ENCODE measurements around the gene ELAVL1. TPM values are rescaled to one million over a fixed set of nuclear protein-coding genes. Genes with fewer than 3 reads are reported as not detected.

The ELAVL1 gene
- polyA plus RNA-seq, 1 donor: 58.2 TPM

DNA sequence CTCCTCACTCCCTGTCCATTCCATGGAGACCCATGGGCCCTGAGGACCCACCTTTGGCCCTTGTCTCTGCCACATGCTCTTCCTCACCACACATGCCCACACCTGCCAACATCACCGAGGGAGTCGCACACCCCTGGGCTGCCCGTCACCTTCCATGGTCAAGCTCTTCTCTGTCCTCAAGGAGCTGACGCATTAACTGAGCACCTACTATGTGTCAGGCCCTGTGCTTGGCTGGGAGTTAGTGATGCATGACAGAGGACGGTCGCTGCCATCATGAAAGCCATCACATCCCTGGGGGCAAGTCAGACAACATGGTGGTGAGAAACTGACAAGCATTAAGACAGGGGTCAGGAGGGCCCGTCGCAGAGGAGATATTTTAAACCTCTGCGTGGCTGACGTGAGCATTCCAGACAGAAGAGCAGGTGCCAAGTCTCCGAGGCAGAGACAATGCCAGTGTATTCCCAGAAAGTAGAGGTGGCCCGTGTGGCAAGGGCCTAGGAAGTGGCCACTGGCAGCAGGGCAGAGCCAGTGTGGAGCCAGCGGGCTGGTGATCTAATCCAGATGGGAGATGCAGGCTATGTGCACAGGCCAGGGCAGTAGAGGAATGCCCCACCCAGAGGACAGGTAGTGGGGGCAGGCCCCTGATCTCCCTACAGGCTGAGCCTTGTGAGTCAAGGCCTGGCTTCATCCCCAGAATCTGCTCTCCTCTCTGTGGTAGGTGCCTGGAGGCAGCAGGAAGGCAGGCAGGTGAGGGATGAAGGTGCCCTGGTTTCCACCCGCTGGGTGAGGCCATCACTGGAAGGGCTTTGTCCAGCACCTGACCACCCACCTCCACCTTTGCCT lies 21.2 kb downstream of the ELAVL1 start:
- DNase-seq: no peak

DNA sequence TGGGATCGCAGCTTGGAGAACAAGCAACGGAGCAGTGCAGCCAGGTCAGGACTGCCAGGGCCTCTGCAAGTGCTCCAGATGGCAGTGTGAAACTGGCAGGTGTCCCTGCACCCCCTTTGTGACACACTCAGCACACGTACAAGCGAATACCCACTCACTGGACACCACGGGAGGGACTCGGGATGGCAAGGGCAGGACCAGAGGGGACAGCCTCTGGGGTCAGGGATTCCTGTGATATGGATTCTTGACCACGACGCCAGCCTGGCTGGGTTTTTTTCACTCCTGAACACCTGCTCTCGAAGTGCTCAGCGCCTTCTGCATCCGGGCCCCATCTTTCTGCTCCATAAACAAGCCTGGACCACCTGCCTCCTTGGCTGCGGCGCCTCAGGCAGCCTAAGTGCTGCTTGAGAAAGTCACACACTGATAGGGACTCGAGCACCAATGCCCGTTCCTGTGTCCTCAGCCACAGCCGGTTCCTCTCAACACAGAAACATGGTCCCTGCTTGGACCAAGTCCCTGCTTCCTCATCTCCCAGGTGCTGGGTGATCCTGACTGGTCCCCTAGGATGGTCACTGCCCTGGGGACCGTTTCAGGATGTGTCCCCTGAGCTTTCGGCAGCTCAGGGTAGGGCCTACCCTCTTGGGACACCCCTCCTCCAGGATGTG lies 22.0 kb downstream of the ELAVL1 start:
- no peak for DNase-seq

DNA sequence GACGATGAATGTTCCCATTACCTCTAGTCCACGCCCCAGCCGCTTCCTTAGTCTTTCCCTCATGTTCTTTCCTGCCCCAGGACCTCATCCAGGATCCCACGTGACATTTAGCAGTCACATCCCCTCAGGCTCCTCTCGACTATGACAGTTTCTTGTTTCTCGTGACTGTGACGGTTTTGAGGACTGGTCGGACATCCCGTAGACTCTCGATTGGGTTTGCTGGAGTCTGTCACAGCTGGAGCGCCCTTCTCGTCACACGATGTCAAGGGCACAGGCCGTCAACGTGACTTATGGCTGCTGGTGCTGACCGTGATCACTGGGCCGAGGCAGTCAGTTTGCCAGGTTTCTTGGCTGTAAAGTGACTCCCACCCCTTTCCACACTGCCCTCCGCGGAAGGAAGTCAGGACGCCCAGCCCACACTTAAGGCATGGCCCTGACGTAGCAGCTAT lies 22.8 kb downstream of the ELAVL1 start:
- no peak for DNase-seq

DNA sequence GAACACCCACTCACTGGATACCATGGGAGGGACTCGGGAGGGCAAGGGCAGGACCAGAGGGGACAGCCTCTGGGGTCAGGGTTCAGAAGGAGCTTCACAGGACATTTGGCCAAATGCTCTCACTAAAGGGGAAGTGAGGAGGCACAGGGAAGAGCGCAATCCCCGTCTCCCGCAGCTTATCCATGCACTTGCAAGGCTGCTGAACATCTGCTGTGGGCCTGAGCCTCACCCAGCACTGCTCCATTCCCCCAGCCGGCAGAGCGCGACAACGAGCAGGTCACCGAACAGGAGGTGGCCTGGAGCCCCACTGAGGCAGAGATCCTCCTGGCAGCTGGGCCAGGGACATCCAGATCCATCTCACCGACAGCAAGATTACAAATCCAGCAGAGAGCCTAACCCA lies 23.3 kb downstream of the ELAVL1 start:
- DNase-seq: no peak

DNA sequence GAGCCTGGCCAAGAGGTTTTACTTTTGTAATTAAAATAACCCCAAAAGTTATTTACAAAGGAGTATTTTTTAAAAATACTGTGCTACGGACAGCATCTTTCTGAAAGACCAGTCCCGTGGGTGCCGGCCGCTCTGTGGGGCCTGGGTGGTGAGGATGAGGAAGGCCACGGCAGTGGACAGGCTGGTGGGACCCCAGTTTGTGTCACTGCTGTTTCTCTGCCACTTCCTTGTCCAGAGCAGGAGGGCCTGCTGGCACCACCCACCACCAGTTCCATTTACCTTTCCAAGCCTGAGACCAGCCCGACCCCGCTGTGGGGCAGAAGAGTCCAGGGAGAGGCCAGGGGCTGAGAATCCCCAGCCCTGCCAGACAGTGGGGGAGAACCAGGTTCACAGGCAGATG lies 23.8 kb downstream of the ELAVL1 start:
- no peak for DNase-seq

DNA sequence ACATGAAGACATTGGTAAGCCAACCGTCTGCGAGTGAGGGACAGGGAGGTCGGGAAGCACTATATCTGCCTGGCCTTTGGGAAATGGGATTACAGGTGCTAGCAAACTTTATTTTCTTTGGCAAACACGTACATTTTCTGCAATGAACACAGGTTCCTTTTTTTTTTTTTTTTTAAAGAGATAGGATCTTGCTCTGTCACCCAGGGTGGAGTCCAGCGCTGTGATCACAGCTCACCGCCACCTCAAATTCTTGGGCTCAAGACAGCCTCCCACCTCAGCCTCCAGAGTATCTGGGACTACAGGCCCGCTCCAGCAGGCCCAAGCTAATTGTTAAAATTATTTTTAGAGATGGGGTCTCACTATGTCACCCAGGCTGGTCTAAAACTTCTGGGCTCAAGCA lies 24.2 kb downstream of the ELAVL1 start:
- DNase-seq: no peak

DNA sequence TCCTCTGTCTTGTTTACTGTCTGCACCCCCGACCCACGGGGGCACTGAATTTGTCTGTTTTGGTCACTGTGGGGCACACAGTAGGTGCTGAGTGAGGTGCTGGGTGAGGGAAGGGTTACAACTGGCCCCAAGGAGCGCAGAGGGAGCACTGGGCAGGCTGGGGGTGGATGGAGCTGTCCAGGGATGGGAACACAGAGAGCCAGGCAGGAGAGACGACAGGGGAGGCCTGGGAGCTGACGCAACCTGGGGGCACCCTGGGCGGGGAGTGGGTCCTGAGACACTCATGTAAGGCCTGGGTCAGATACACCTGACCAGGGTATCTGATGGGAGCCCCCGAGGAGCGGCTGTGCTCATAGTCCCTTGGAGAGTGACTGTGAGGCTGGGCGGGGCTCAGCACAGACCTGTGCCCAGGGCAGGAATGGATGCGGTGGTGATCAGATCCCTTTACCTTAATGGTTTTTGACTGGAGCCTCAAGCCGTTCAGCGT lies 24.8 kb downstream of the ELAVL1 start:
- DNase-seq: no peak

DNA sequence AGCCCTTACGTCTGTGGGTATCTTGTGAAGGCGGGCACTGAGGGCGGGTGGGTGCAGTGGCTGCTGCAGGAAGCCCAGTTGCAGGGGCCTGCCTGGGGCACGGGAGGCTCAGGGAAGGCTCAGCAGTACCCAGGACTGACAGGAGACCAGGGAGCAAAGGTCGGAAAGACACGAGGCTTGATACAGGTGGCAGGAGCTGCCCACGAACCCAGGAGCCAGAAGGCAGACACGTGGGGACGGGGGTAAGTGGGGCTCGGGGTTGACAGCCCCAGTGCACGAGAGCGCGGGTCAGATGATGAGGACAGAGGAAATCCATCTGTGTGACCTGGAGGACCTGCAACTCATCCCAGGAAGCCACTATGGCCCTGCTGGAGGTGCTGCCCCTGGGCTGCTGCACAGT lies 25.3 kb downstream of the ELAVL1 start:
- DNase-seq: no peak

DNA sequence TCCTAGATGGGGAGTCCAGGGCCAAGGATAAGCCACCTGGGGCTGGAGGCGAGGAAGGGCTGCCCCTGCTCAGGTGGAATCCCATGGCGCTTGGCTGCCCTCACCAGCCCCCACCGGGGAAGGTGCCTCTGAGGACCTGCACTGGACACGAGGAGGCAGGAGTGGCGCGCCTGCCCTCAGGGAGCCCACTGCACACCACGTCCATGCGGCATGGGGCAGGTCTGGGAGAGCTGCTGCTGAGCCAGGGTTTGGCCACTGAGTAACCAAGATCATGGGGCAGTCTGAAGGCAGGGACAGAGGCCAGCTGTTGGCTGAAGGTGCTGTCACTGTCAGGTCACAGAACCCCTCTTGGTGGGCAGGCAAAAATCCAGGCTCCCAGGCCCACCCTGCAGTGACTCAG lies 25.9 kb downstream of the ELAVL1 start:
- no peak for DNase-seq

DNA sequence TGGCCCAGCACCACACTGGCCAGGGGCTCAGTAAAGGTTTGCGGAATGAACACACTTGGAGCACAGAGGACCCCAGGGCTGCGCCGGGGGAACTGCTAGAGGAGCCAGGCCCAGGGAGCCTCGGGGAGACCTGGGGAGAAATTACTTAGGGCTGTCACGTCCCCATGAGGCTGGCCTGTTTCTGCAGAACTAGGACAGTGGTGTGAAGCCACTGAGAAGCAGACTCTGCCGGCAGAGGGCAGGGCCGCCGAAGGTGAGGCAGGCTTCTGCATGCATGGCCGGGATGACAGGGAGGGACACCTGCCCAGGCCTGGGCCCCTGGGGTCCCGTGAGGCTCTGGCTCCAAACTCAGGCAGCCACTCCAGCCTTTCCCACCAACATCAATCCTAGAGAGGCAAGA lies 26.4 kb downstream of the ELAVL1 start:
- DNase-seq: no peak

DNA sequence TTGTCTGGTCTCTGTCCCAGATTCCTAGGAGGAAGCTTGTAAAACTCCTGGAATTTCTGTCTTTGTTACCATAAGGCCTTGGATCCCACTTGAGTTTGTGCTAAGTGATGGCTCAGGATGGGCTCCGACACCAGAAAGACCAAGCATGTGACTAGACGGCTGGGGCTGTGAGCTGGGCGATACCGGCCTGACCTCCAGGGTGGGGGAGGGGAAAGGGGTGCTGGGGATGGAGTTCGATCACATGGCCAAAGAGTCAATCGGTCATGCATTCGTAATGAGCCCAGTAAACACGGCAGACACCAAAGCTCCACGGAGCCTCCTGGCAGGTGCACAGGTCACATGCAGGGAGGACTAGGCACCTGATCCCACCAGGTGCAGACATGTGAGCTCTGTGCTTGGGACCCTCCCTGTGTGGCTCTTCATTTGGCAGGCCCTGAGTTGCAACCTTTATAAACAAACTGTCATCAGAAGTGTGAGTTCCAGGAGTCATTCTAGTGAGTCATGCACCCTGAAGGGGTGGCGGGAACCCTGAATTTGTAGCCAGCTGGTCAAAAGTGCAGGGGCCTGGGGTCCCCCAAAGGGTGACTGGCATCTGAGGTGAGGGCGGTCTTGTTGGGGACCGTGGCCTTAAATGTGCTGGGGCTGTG lies 27.1 kb downstream of the ELAVL1 start:
- DNase-seq: no peak

DNA sequence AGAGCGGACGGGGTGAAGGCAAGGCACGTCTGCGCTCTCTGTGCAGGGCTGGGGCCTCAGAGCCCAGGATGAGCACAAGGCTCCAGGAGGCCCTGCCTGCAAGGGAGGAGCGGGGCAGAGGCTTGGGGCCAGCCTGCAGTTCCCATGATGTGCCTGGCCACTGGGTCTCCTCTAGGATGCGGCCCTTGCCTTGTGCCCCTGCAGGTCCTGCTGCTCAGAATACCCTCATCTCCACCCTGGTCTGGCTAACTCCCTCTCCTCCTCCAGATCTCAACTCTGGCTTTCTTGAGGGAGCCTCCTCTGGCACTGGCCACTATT lies 27.8 kb downstream of the ELAVL1 start:
- DNase-seq: no peak

DNA sequence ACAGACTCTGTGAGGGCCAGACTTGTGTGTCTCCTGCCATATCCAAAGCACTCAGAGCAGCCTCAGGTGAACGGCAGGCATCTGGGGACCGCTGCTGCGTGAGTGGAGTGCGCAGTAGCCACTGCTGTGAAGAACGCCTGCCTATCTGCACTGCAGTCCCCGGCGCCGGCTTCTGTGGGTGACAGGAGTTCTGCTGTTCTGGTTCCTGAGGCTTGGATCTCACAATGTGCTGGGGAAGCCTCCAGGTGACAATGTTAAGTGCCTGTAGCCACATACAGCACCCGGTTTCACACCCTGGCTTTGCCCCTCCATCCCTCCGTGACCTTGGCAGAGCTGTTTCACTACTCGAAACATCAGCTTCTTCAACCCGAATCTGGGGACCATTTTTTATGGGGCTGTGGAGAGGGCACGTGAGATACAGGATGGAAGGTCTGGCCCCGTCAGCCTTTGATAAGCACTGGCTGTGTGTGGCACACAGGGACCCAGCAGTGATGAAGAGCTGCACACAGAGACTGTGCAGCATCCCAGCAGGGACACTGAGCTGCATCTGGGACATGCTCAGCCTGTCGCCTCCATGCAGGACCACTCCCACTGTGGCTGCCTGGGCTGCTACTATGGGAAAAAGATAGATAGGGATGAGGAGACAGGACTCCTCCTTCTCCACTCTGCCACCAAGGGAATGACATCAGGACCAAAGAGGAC lies 28.3 kb downstream of the ELAVL1 start:
- DNase-seq: no peak

DNA sequence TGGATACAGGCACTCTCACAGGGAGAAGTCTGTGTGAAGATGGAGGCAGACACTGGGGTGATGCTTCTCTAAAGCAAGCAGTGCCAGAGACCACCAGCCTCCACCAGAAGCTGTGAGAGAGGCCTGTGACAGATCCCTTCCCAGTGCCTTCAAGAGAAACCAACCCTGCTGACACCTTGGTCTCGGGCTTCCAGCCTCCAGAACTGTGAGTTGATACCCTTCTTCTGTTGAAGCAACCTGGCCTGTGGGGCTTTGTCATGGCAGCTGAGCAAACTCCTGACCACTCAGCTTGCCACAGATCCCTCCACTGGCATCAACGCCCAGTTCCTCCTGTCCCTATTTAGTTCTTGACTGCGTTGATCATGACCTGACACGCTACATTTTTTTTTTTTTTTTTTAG lies 29.0 kb downstream of the ELAVL1 start:
- DNase-seq: no peak

DNA sequence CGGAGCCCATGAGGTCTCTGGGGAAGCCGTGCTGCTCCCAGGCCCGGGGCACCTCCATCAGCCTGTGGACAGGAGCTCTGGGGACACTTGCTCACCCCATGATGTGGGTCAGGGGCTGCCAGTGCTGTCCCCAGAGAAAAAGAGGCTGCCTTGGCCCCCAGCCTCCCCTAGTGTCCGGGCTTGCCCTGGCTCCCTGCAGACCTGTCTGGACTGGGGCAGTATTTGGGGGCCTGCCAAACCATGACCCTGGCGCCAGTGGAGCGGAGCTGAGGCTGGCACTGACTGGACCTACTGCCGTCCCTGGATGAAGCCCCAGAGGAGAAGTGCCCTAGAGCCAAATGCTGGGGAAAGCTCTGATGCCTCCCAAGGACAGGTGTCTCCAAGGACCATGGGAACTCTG lies 30.4 kb downstream of the ELAVL1 start:
- DNase-seq: no peak

DNA sequence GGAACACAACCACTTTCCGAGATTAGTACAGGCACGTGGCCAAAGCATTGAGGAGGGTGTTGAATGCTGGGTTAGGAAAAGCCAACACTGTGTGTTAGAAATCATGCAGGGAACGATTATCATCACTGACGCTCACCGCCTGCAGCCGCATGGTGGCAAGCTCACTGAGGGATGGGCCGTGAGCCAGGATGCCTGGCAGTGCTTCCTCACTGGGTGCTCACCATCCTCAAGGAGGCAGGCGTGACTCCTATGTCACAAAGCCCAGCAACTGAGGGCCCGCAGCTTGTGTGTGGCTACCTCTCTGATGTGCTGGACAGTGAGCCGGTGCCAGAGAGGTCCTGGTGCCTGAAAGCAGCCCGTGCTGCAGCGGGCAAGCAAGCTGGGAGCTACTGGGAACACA lies 31.6 kb downstream of the ELAVL1 start:
- no peak for DNase-seq

DNA sequence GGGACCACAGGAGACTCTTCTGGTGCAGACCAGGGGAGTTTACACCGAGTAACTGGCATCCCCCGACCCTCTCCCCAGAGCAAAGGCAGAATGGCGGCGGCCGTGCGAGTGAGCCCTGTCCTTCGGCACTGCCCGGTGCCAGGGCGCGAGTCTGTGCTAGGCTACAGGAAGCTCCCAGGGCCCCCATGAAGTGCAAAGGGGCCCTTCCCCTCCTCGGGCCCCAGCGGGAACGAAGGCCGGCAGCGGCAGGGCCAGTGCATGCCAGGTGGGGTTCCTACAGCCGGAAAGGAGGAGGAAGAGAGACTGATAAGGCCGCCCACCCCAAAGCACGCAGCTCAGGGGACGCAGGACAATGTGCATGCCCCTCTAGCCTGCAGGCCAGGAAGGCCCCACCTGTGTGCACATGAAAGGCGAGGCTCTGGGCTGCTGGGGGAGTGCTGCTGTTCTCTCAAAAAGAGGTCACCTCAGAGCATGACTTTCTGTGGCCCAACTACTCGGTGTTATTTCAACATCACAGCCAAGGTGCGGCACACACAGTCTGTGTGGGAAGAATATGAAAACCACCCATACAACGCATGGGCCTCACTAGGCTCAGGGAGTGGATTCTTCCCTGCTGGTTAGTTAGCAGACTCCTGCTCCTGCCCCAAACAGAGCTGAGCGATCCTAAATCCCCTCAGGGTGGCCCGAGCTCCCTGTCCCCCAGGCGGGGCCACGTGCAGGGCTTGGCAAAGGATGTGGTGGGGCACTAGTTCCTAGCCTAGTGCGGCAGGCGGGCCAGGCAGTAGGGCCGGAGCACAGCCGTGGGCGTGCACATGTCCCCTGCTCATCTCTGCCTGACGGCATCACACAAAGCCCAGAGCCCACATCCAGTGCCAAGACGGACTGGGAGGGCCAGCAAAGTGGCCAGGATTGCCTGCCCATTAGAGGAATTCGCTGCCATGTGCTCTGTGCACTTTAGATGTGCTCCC lies 33.6 kb downstream of the ELAVL1 start:
- DNase-seq: no peak

DNA sequence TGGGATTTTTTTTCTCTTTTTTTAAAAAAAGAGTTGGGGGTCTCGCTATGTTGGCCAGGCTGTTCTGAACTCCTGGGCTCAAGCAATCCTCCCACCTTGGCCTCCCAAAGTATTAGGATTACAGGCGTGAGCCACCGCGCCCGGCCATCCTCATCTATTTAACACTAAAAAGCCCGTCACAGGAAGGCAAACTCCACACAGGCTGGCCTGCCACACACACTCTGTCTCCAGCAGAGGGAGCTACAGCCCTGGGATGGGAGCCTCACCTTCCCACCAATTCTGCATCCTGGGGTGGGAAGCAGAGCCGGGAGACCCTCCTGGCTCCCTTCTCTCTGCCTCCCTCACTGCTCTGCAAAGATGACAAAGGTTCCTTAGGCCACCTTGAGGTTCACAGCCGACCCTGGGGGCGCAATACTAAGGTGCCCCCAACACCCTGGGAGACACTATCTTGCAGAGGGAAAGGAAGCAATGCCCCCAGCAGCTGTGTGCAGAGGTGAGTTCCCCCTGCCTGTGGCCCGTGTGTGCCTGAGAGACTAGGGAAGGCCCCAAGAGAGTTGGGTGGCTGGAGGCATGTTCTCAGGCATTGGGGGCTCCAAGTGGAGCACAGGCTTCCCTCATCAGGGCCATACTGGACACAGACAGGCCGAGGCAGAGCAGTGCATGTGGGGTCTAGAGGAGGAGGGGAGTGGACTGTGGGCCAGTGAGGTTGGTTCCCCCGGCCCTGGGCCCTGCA lies 34.6 kb downstream of the ELAVL1 start:
- DNase-seq: no peak

DNA sequence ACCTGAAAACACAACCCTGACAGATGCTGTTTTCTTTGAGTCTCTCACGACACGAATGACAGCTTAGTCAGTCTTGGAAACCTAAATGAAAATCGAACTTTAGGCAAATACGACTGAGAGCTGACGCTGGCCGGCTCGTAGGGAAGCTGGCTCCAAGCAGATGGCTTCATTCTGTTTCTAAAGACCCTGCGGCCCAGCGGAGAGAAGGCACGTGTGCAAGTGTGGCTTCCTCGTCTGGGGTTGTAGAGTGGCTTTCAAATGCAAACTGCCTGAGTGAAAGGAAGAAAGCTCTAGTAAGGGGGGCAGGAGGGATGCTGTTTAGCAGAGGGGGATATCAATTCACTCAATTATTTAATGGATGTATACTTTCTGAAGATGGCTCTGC lies 35.9 kb downstream of the ELAVL1 start:
- DNase-seq: no peak

DNA sequence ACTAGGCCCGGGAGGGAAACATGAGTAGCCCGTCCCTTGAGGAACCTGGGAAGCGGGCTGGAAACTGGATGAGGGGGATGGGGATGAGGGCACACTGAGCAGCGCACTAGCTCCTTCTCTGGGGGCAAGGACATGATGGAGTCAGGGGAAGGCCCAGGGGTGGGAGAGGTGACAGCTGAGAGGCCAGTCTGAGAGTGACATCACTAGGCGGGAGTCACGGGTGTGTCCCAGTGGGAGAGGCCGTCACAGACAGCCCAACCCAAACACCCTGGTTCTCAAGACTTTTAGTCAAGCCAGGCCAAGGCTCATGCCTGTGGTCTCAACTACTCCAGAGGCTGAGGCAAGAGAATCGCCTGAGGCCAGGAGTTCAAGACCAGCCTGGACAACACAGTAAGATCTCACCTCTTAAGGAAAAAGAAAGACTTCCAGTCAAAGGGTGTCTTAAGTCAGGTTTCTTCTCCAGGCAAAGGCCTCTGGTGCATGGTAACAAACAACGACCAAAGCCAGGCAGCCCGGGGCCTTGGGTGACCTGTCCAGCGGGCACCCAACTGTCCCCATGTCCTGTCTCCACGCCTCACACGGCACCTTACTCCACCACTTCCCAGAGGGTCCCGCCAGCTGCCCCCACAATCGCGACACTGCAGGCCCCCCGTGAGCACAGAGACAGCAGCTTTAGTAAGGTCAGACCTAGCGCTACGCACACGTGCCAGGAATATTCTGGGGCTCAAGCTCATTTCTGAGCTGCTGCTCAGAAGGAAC lies 36.5 kb downstream of the ELAVL1 start:
- DNase-seq: no peak
